HEK293T (cell line): Measurements from ENCODE around the gene ANKH.

ENCODE experiments used
- ARNT ChIP-seq: fragments of 450-650 bp; IDR thresholded peaks from 2 replicates; pipeline ENCODE4 v1.6.1; 2017; ENCODE audit warnings: mild to moderate bottlenecking
- BHLHE40 ChIP-seq: fragments of 450-650 bp; IDR thresholded peaks from 2 replicates; pipeline ENCODE4 v1.6.1; 2016; ENCODE audit warnings: mild to moderate bottlenecking, moderate library complexity, borderline replicate concordance
- CTBP1 ChIP-seq: fragments of 450-650 bp; IDR thresholded peaks from 2 replicates; pipeline ENCODE4 v1.6.1; 2016; ENCODE audit warnings: borderline replicate concordance
- FOXM1 ChIP-seq: fragments of 450-650 bp; IDR thresholded peaks from 2 replicates; pipeline ENCODE4 v1.6.1; 2017; ENCODE audit warnings: mild to moderate bottlenecking, borderline replicate concordance

DNA sequence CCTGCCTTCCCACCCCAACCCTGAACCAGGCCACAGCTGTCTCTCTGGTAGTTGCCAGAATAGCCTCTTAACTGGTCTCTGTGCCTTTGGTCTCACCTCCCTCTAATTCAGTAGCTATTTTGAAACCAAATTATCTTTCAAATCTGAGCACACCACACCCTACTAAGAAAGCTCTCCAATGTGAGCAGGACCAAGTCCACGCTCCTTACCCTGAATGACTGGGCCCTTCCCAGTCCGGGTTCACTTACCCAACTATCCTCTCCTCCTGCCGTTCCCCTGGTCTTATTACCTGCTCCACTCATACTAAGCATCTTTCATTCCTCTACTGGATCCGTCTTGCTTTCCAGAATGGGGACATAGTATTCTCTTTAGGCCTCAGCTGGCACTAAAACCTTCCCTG lies 16.8 kb downstream of the ANKH start:
- TF ChIP-seq BHLHE40: no peak
- no peak for TF ChIP-seq ARNT
- TF ChIP-seq FOXM1: no peak
- no peak for TF ChIP-seq CTBP1
